Progenitor cell of endocrine pancreas (in vitro differentiated cells): ENCODE measurements around the gene UBE4B. TPM values are rescaled to one million over a fixed set of nuclear protein-coding genes. Genes with fewer than 3 reads are reported as not detected.

Experiments used
- DNase-seq: peaks from one replicate; pipeline ENCODE4 v3.0.0; 2021; ENCODE audit warnings: low spot score; ENCODE audit not compliant: unreplicated experiment
- H3K27ac Mint-ChIP-seq: 2 replicates; pipeline ENCODE4 v1.8.0; 2021; ENCODE audit warnings: mild to moderate bottlenecking, moderate library complexity, mixed read lengths
- H3K27me3 Mint-ChIP-seq: 2 replicates; pipeline ENCODE4 v1.8.0; 2021; ENCODE audit warnings: mixed read lengths
- H3K36me3 Mint-ChIP-seq: 2 replicates; pipeline ENCODE4 v1.8.0; 2022; ENCODE audit warnings: mixed read lengths; ENCODE audit not compliant: insufficient read depth
- H3K4me1 Mint-ChIP-seq: 2 replicates; pipeline ENCODE4 v1.8.0; 2021; ENCODE audit warnings: low read depth, mixed read lengths
- H3K4me3 Mint-ChIP-seq: 2 replicates; pipeline ENCODE4 v1.8.0; 2021; ENCODE audit warnings: low read depth, mild to moderate bottlenecking, moderate library complexity, mixed read lengths
- H3K9me3 Mint-ChIP-seq: 2 replicates; pipeline ENCODE4 v1.8.0; 2021; ENCODE audit warnings: low read depth, mixed read lengths
- CTCF ChIP-seq: fragments of 200-600 bp; sonication (generic); IDR thresholded peaks from one replicate; pipeline ENCODE4 v1.5.0; 2021; ENCODE audit warnings: antibody characterized with exemption, mild to moderate bottlenecking; ENCODE audit not compliant: unreplicated experiment
- microRNA-seq: library from miRNA; unstranded; fragments of <30 nt; microRNA quantifications from one replicate; pipeline ENCODE4 v1.1.0, GENCODE V29; 2020; ENCODE audit warnings: borderline number of aligned reads; ENCODE audit not compliant: unreplicated experiment
- total RNA-seq: library from RNA; stranded (reverse); gene quantifications from 2 replicates; pipeline ENCODE4 v1.2.1, GENCODE V29; 2021

Gene UBE4B
- total RNA-seq, 1 donor from 2014 or later: 78.1 TPM

GRCh38 chr1:10225573-10225972 is 192.8 kb downstream of the UBE4B start:
- TF ChIP-seq CTCF: no peak
- no peak for DNase-seq
- Mint-ChIP-seq H3K4me3 (no peak overlapping the region), H3K27me3 (no peaks in the 10 kb centered on the region), H3K9me3 (peaks cover 3% of the 10 kb centered on the region), H3K27ac (peak overlapping the region; percentile 8), H3K4me1 (peaks cover 8% of the 10 kb centered on the region), H3K36me3 (peaks cover 7% of the 10 kb centered on the region)

- no peaks in the 10 kb centered on the region for H3K27me3 Mint-ChIP-seq
- H3K4me3 Mint-ChIP-seq: no peak overlapping the region
- no peak for DNase-seq
- no peak overlapping the region for H3K27ac Mint-ChIP-seq
- H3K9me3 Mint-ChIP-seq: peaks cover 3% of the 10 kb centered on the region
- H3K4me1 Mint-ChIP-seq: peaks cover 8% of the 10 kb centered on the region
- H3K36me3 Mint-ChIP-seq: peaks cover 5% of the 10 kb centered on the region
- no peak for TF ChIP-seq CTCF
Measured at GRCh38 chr1:10228528-10228927, 195.8 kb downstream of the UBE4B start.

- no peak for TF ChIP-seq CTCF
- H3K27me3 Mint-ChIP-seq: no peaks in the 10 kb centered on the region
- H3K9me3 Mint-ChIP-seq: peaks cover 3% of the 10 kb centered on the region
- H3K27ac Mint-ChIP-seq: no peak overlapping the region
- peaks cover 8% of the 10 kb centered on the region for H3K4me1 Mint-ChIP-seq
- DNase-seq: no peak
- peaks cover 5% of the 10 kb centered on the region for H3K36me3 Mint-ChIP-seq
- H3K4me3 Mint-ChIP-seq: no peak overlapping the region
Measured at GRCh38 chr1:10229903-10230302, 197.1 kb downstream of the UBE4B start.

Small RNA genes lying within 50 kb of the gene (microRNA-seq; reads per million reads assigned to microRNA genes)
- gene MIR1273D: not detected

Other genes with a start within 250 kb of the UBE4B start
- 128 and 130 TPM in 2 replicates for gene CLSTN1, start 209.0 kb upstream of the UBE4B start, total RNA-seq
- gene CTNNBIP1, start 122.7 kb upstream of the UBE4B start, total RNA-seq: 74.9 and 79.9 TPM in 2 replicates
- gene LZIC, start 89.6 kb upstream of the UBE4B start, total RNA-seq: 32.9 and 37.0 TPM in 2 replicates
- 10.1 and 11.0 TPM in 2 replicates for gene NMNAT1, start 89.5 kb upstream of the UBE4B start, total RNA-seq
- gene RBP7, start 35.7 kb upstream of the UBE4B start, total RNA-seq: 0.55 and 0.65 TPM in 2 replicates
- gene KIF1B, start 177.6 kb downstream of the UBE4B start, total RNA-seq: 74.4 and 78.7 TPM in 2 replicates